AG09319 (cell line): ENCODE measurements around the gene HENMT1.

ENCODE experiments used
- DNase-seq: peaks from one replicate; pipeline ENCODE4 v3.0.0-alpha.2; 2010; ENCODE audit warnings: low read depth; ENCODE audit errors: extremely low read depth
- CTCF ChIP-seq: IDR thresholded peaks from 2 replicates; pipeline ENCODE4 v1.5.1; 2011; ENCODE audit warnings: low read depth, mild to moderate bottlenecking, inconsistent platforms, low read length, moderate library complexity

The HENMT1 gene

DNA sequence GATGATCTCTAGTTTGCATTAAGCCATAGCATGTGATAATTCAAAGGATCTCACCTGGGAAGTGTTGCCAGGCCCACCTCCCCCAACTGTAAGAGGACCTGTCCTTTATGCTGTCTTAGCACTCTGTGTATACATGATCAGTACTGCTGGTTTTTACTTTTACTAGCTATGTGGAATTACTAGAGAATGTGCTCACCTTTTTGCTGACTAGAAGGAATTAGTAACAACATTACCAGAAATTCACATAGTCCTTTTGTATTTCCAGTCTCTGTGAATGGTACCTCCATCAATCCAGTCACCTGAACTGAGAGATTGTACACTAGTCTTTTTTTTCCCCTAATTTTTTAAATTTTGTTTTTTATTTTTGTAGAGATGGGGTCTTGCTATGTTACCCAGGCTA is 54.4 kb downstream of the HENMT1 start:
- no peak for DNase-seq
- TF ChIP-seq CTCF = no peak

- TF ChIP-seq CTCF = no peak
- DNase-seq = no peak
These were observed 55.3 kb downstream of the HENMT1 start for GRCh38 chr1:108605633-108606032.

DNA sequence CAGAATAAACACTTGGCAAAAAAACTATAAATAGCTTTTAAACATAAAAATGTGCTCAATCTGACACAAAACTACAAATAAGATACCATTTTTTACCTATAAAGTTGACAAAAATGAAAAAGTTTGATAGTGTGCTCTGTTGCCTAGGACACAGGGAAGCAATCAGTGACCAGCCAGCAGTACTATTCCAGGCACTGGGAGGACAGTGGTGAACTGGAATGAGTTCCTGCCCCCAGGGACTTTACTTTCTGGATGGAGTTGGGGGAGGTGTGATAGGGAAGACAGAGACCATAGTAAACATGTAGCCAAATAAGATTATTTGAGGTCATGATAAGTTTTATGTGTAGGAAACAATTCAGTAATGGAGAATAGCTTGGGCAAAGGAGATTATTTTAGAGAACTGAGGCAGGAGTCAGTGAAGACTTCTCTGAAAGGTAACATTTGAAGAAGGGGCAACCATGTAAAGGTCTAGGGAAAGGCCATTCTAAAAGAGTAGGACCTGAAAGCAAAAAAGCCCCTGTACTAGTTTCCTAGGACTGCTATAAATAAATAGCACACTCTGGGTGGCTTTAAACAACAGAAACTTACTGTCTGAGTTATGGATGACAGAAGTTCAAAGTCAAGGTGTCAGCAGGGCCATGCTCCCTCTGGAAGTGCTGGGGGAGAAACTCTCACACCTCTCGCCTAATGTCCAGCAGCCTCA is 59.0 kb downstream of the HENMT1 start:
- no peak for TF ChIP-seq CTCF
- no peak for DNase-seq

DNA sequence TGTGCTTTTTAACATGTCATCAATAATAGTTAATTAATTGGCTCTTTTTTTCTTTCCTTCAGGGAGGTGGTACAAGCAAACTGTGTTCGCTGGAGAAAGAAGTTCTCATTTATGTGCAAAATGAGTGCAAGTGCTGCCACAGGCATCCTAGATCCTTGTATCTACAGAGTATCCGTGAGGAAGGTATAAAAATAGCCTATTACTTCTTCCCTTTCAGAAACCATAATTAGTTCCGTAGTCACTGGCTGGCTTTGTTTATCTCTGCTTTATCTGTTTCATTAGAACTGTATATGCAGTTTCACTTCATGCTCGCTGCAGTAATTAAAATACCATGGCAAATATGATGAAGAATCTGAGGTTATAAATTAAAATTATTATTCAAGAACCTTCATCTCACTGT is 60.4 kb downstream of the HENMT1 start:
- DNase-seq = no peak
- no peak for TF ChIP-seq CTCF

DNA sequence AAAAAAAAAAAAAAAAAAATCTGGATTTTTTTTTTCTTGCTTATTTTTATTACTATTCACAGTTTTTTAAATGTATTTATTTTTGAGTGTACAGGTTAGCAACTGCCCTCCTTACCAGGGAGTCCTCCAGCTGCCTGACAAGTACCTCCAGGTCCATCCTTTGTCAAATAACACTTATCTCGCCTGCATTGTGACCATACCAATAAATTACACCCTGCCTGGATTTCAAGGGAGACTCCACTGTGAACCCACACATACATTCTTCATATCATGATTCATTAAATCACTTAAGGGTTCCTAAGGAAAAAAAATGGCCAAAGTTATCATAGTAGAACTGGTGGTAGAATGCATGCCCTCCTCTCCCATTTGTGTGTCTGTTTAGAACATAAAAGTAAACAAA is 62.6 kb downstream of the HENMT1 start:
- DNase-seq = no peak

More for the DNA sequence above, 62.6 kb downstream of the HENMT1 start:
- no peak for TF ChIP-seq CTCF
